A549 (cell line): ENCODE data around the gene TBC1D2B. TPM values are rescaled to one million over a fixed set of nuclear protein-coding genes. Genes with fewer than 3 reads are reported as not detected.

Experiments used
- ATAC-seq, 2 experiments: fragments of 200-7000 bp in 1 of 2; fragments of >200 bp in 1 of 2; cut with Nextera tagmentation in 1 of 2; cut with Tn5 transposase in 1 of 2; 3 replicates each; pipeline versions ENCODE4 v1.8.0 to v1.9.1; 2018 to 2020; ENCODE audit warnings: mild to moderate bottlenecking in 1 of 2, moderate library complexity in 1 of 2
- CTCF ChIA-PET: fragments of 300-600 bp; sonication (Branson Sonifier 250); formaldehyde crosslinking; extraction: SDS; loops from one replicate; lab custom pipeline; 2021; ENCODE audit warnings: antibody characterized with exemption, inconsistent platforms; lab: Yijun Ruan, JAX
- POLR2A ChIA-PET: fragments of 350-600 bp; formaldehyde crosslinking; extraction: SDS; loops from one replicate; lab custom pipeline; 2021; ENCODE audit warnings: antibody characterized with exemption, inconsistent platforms; lab: Yijun Ruan, JAX
- DNase-seq, 2 experiments: peaks; one replicate each; pipeline versions ENCODE4 v3.0.0 to v3.0.0-alpha.2; 2011 to 2016; ENCODE audit warnings: low read depth in 1 of 2, low spot score in 1 of 2
- FAIRE-seq: peaks from 2 replicates; lab custom pipeline; 2011; peaks lifted over from hg19 to GRCh38; lab: Jason Lieb, UNC
- H3K27ac ChIP-seq, 2 experiments: fragments of >200 bp; sonication (Bioruptor Twin); formaldehyde crosslinking; 3 replicates each; pipeline ENCODE4 v1.5.1; 2016 to 2017
- H3K4me1 ChIP-seq: fragments of >200 bp; sonication (Bioruptor Twin); formaldehyde crosslinking; 3 replicates; pipeline ENCODE4 v1.6.1; 2016
- H3K4me2 ChIP-seq: fragments of >200 bp; sonication (Bioruptor Twin); formaldehyde crosslinking; 3 replicates; pipeline ENCODE4 v1.6.1; 2016
- H3K4me3 ChIP-seq: fragments of >200 bp; sonication (Bioruptor Twin); formaldehyde crosslinking; 3 replicates; pipeline ENCODE4 v1.5.1; 2016
- H3K9me3 ChIP-seq: fragments of >200 bp; sonication (Bioruptor Twin); formaldehyde crosslinking; 3 replicates; pipeline ENCODE4 v1.6.1; 2016
- CBX2 ChIP-seq: fragments of 200-600 bp; sonication (generic); IDR thresholded peaks from 2 replicates; pipeline ENCODE4 v1.6.1; 2016; ENCODE audit warnings: low read depth, mild to moderate bottlenecking, borderline replicate concordance
- CHD2 ChIP-seq: fragments of 150-350 bp; IDR thresholded peaks from 2 replicates; pipeline ENCODE4 v1.6.1; 2014; ENCODE audit warnings: low read length; ENCODE audit not compliant: partially characterized antibody
- CTCF ChIP-seq: fragments of >200 bp; sonication (Bioruptor Twin); formaldehyde crosslinking; IDR thresholded peaks from 3 replicates; pipeline ENCODE4 v1.5.1; 2016
- E2F6 ChIP-seq: IDR thresholded peaks from 2 replicates; pipeline ENCODE4 v1.6.1; 2012; ENCODE audit warnings: low read depth, borderline replicate concordance
- EHF ChIP-seq: fragments of 250-450 bp; sonication (Bioruptor Pico); IDR thresholded peaks from 2 replicates; pipeline ENCODE4 v1.5.0; 2020; ENCODE audit warnings: mild to moderate bottlenecking
- FOXS1 ChIP-seq: fragments of 250-450 bp; sonication (Bioruptor Pico); IDR thresholded peaks from 2 replicates; pipeline ENCODE4 v1.5.0; 2020; ENCODE audit warnings: mild to moderate bottlenecking, moderate library complexity
- GATA3 ChIP-seq: IDR thresholded peaks from 2 replicates; pipeline ENCODE4 v1.6.1; 2012; ENCODE audit warnings: borderline replicate concordance
- HDAC2 ChIP-seq: fragments of 200-600 bp; sonication (generic); IDR thresholded peaks from 2 replicates; pipeline ENCODE4 v1.6.1; 2016
- HEYL ChIP-seq: fragments of 250-450 bp; sonication (Bioruptor Pico); IDR thresholded peaks from 2 replicates; pipeline ENCODE4 v1.8.0; 2021; ENCODE audit warnings: mild to moderate bottlenecking, moderate library complexity
- HMGXB4 ChIP-seq: fragments of 250-450 bp; sonication (Bioruptor Pico); IDR thresholded peaks from 2 replicates; pipeline ENCODE4 v1.5.0; 2021; ENCODE audit warnings: mild to moderate bottlenecking, moderate library complexity, borderline replicate concordance
- HOXB13 ChIP-seq: fragments of 250-450 bp; sonication (Bioruptor Pico); IDR thresholded peaks from 2 replicates; pipeline ENCODE4 v1.5.0; 2020; ENCODE audit warnings: low read depth, mild to moderate bottlenecking, moderate library complexity
- JUNB ChIP-seq: fragments of >200 bp; sonication (Bioruptor Twin); formaldehyde crosslinking; IDR thresholded peaks from 2 replicates; pipeline ENCODE4 v1.6.1; 2016
- MYC ChIP-seq: IDR thresholded peaks from 2 replicates; pipeline ENCODE4 v1.6.1; 2012; ENCODE audit warnings: mild to moderate bottlenecking, inconsistent platforms, low read length, improper control_type of control experiment, borderline replicate concordance
- NFE2L2 ChIP-seq: fragments of 150-350 bp; conservative IDR thresholded peaks from 2 replicates; pipeline ENCODE4 v1.6.1; 2014; ENCODE audit warnings: low read length
- PHF8 ChIP-seq: fragments of 200-600 bp; sonication (generic); IDR thresholded peaks from 2 replicates; pipeline ENCODE4 v1.6.1; 2016; ENCODE audit warnings: low read depth, mild to moderate bottlenecking, antibody characterized with exemption, moderate library complexity, borderline replicate concordance
- RAD21 ChIP-seq, 2 experiments: fragments of >200 bp in 1 of 2; sonication (Bioruptor Twin) in 1 of 2; formaldehyde crosslinking in 1 of 2; IDR thresholded peaks in 1 of 2; conservative IDR thresholded peaks in 1 of 2; 2 replicates in 1 of 2; 3 replicates in 1 of 2; pipeline ENCODE4 v1.6.1; 2012 to 2018; ENCODE audit warnings: inconsistent platforms in 1 of 2
- RFX5 ChIP-seq: fragments of 450-650 bp; IDR thresholded peaks from 2 replicates; pipeline ENCODE4 v1.7.1; 2014; ENCODE audit warnings: antibody characterized with exemption, mild to moderate bottlenecking, moderate library complexity
- RNF2 ChIP-seq: fragments of 200-600 bp; sonication (generic); IDR thresholded peaks from 2 replicates; pipeline ENCODE4 v1.6.1; 2016; ENCODE audit warnings: low read depth, mild to moderate bottlenecking, antibody characterized with exemption, moderate library complexity, borderline replicate concordance
- TP53 ChIP-seq: fragments of 250-450 bp; sonication (Bioruptor Pico); IDR thresholded peaks from 2 replicates; pipeline ENCODE4 v1.5.0; 2021; ENCODE audit warnings: mild to moderate bottlenecking, moderate library complexity
- USF2 ChIP-seq: fragments of 450-650 bp; IDR thresholded peaks from 2 replicates; pipeline ENCODE4 v1.6.1; 2014; ENCODE audit warnings: antibody characterized with exemption
- ZNF302 ChIP-seq: fragments of 250-450 bp; sonication (Bioruptor Pico); IDR thresholded peaks from 2 replicates; pipeline ENCODE4 v1.9.0; 2021; ENCODE audit warnings: inconsistent platforms, mild to moderate bottlenecking, moderate library complexity
- ZSCAN20 ChIP-seq: fragments of 250-450 bp; sonication (Bioruptor Pico); IDR thresholded peaks from 2 replicates; pipeline ENCODE4 v1.8.0; 2022; ENCODE audit warnings: mild to moderate bottlenecking, moderate library complexity
- WGBS: methylation state at CpG from one replicate; pipeline ENCODE4 v1.1.6; 2017; ENCODE audit errors: missing lambda C conversion rate; 5-methylcytosine and 5-hydroxymethylcytosine counted together
- polyA plus RNA-seq, 4 experiments: library from polyadenylated mRNA; depleted of rRNA in 3 of 4; stranded (reverse); fragments of >200 nt; fragmentation: RNase III in 1 of 4; extraction: RNeasy Plus Mini Kit Qiagen cat#74134 plus additional on column Dnase treatment in 1 of 4; gene quantifications; 2 replicates in 3 of 4; 3 replicates in 1 of 4; pipeline ENCODE4 v1.2.3, GENCODE V29; 2011 to 2017

The TBC1D2B gene
- polyA plus RNA-seq, 2 of the 4 experiments (the other 2 are of a cell fraction) = 13.6 to 13.9 TPM

- ChIA-PET POLR2A (no interaction called here), CTCF (interaction anchor here (1.0 to 8.6 kb wide), 3 partner anchors 18 to 26 kb away, joined by 5 to 44 read pairs (median 7); no protein-coding TSS in a partner anchor)
- Histone ChIP-seq H3K4me1 (no peaks in the 10 kb centered on the region), H3K27ac (no peak overlapping the region; a peak in 1 of 6 replicates), H3K9me3 (no peaks in the 10 kb centered on the region), H3K4me3 (no peak overlapping the region), H3K4me2 (no peak overlapping the region)
- no peak for DNase-seq
- TF ChIP-seq EHF (CRISPR knock-in tag) (no peak), MYC (no peak), ZNF302 (no peak), CTCF (no peak), TP53 (CRISPR knock-in tag) (no peak), NFE2L2 (no peak)
- 93% methylated on average over 3 of the region's 7 CpGs for WGBS
- no peak for ATAC-seq
- FAIRE-seq = no peak
These were observed 93.1 kb downstream of the TBC1D2B start for GRCh38 chr15:77984446-77984861.

DNA sequence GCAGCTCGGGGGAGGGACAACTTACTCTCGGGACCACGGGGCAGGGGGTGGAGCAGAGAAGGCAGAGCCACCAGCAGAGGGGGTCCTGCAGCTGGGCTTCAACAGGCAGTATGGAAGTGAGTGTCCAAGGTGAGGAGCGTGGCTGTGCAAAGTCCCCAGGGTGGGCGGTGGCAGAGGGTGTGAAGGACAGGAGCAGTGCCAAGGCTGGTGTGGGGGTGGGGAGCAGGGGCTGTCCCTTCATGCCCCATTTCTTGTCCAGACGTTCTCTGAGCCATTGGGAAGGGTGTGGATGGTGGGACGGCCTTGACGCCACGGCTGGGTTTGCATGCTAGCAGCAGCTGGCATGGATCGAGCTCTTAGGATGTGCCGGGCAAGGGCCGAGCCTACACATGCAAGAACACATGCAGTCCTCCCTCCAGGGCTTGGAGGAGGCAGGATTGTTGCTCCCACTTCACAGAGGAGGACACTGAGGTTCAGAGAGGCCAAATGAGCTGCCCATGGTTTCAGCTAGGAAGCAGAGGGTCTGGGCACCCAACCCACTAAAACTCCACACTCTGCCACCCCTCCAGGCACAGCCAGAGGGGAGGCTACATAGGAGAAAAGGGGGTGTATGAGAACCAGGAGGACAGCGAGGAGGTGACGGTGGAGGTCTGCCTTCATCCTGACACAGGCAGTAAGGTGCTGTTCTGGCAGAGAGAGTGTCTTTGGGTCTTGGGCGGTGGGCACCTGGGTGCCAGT, 93.6 kb downstream of the TBC1D2B start:
- Histone ChIP-seq H3K4me1 (no peaks in the 10 kb centered on the region), H3K9me3 (no peaks in the 10 kb centered on the region), H3K27ac (no peak overlapping the region; a peak in 1 of 6 replicates), H3K4me2 (no peak overlapping the region), H3K4me3 (no peak overlapping the region)
- no peak for TF ChIP-seq PHF8
- TF ChIP-seq CBX2 = no peak
- no peak for TF ChIP-seq RAD21 (conservative IDR thresholded peaks at IDR 0.05 in 1 of 2, IDR thresholded peaks at IDR 0.05 in 1 of 2)
- TF ChIP-seq HMGXB4 (CRISPR knock-in tag) = no peak
- no peak for TF ChIP-seq HDAC2
- no peak for TF ChIP-seq GATA3
- TF ChIP-seq HEYL (CRISPR knock-in tag) = no peak
- no peak for TF ChIP-seq RFX5
- TF ChIP-seq RNF2 = no peak
- TF ChIP-seq E2F6 = no peak
- no peak for TF ChIP-seq NFE2L2
- TF ChIP-seq ZSCAN20 (CRISPR knock-in tag) = no peak
- TF ChIP-seq USF2 = no peak
- TF ChIP-seq CHD2 = no peak
- TF ChIP-seq HOXB13 = no peak
- TF ChIP-seq ZNF302 = no peak
- no peak for TF ChIP-seq FOXS1 (CRISPR knock-in tag)
- TF ChIP-seq JUNB = no peak
- no peak for FAIRE-seq
- no peak for ATAC-seq
- ChIA-PET CTCF (interaction anchor here (1.0 to 8.6 kb wide), 4 partner anchors 17 to 147 kb away, joined by 3 to 44 read pairs (median 12); partner anchors contain the start of gene CIB2), POLR2A (no interaction called here)
- WGBS = 57% methylated on average over 15 of the region's 15 CpGs
- DNase-seq = no peak
